GM12878 (cell line): ENCODE measurements around the gene SF3A1.

Experiments used
- CREB1 ChIP-seq: IDR thresholded peaks from 2 replicates; pipeline ENCODE4 v1.6.1; 2012; ENCODE audit warnings: low read depth, mild to moderate bottlenecking, inconsistent platforms
- CTCF ChIP-seq, 3 experiments: IDR thresholded peaks in 2 of 3; conservative IDR thresholded peaks in 1 of 3; 2 replicates each; pipeline ENCODE4 v1.5.1; 2011; ENCODE audit warnings: low read depth in 3 of 3, low read length in 3 of 3, mild to moderate bottlenecking in 3 of 3, control low read depth in 2 of 3, moderate library complexity in 2 of 3, inconsistent platforms in 1 of 3, mixed read lengths in 1 of 3; ENCODE audit not compliant: control insufficient read depth in 2 of 3, insufficient read depth in 1 of 3; ENCODE audit errors: extremely low read depth in 1 of 3
- E2F8 ChIP-seq: fragments of 450-650 bp; IDR thresholded peaks from 2 replicates; pipeline ENCODE4 v1.6.1; 2018; ENCODE audit warnings: mild to moderate bottlenecking, low read depth, moderate library complexity; ENCODE audit not compliant: partially characterized antibody
- IKZF2 ChIP-seq, 2 experiments: fragments of 450-650 bp; IDR thresholded peaks; 2 replicates each; pipeline ENCODE4 v1.6.1; 2017; ENCODE audit warnings: mild to moderate bottlenecking in 2 of 2, moderate library complexity in 2 of 2
- NRF1 ChIP-seq: conservative IDR thresholded peaks from 2 replicates; pipeline ENCODE4 v1.6.1; 2011; ENCODE audit warnings: mild to moderate bottlenecking, low read depth, low read length, improper control_type of control experiment
- POLR2A ChIP-seq: IDR thresholded peaks from 2 replicates; pipeline ENCODE4 v1.6.1; 2011; ENCODE audit warnings: low read depth, mild to moderate bottlenecking, low read length
- POLR2AphosphoS5 ChIP-seq: IDR thresholded peaks from 2 replicates; pipeline ENCODE4 v1.6.1; 2011; ENCODE audit warnings: mild to moderate bottlenecking, low read length, inconsistent platforms
- ZNF274 ChIP-seq: IDR thresholded peaks from one replicate; pipeline ENCODE4 v1.8.0; 2011; ENCODE audit not compliant: insufficient read length, insufficient read depth
- TF ChIP-seq, protein P1 (sequence below): IDR thresholded peaks from 2 replicates; pipeline ENCODE4 v1.6.1; 2011; ENCODE audit warnings: mild to moderate bottlenecking, low read depth, low read length, moderate library complexity; ENCODE audit not compliant: insufficient replicate concordance

GRCh38 chr22:30332994-30333706 is 23.5 kb downstream of the SF3A1 start:
- TF ChIP-seq ZNF274 (no peak), POLR2A (no peak), NRF1 (no peak), E2F8 (no peak), CTCF (IDR thresholded peaks at IDR 0.05 in 2 of 3, conservative IDR thresholded peaks at IDR 0.05 in 1 of 3; ENCODE audit: control insufficient read depth in 2 of 3, extremely low read depth in 1 of 3, insufficient read depth in 1 of 3, low read depth in 3 of 3, low read length in 3 of 3) (no peak), POLR2AphosphoS5 (no peak), IKZF2 (IDR thresholded peaks at IDR 0.05) (no peak), CREB1 (no peak)
- TF ChIP-seq, protein P1, sequence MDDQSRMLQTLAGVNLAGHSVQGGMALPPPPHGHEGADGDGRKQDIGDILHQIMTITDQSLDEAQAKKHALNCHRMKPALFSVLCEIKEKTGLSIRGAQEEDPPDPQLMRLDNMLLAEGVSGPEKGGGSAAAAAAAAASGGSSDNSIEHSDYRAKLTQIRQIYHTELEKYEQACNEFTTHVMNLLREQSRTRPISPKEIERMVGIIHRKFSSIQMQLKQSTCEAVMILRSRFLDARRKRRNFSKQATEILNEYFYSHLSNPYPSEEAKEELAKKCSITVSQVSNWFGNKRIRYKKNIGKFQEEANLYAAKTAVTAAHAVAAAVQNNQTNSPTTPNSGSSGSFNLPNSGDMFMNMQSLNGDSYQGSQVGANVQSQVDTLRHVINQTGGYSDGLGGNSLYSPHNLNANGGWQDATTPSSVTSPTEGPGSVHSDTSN: no peak
